GM18867 (cell line): ENCODE results near the gene TM9SF1.
A peak's percentile ranks its signal among the peaks of the same experiment; 100 is the strongest.

Experiments
- ATAC-seq: cut with Tn5 transposase; IDR thresholded peaks from one replicate; pipeline ENCODE4 v1.9.1; 2021; ENCODE audit warnings: mild to moderate bottlenecking, moderate library complexity; ENCODE audit not compliant: unreplicated experiment

Gene TM9SF1

DNA sequence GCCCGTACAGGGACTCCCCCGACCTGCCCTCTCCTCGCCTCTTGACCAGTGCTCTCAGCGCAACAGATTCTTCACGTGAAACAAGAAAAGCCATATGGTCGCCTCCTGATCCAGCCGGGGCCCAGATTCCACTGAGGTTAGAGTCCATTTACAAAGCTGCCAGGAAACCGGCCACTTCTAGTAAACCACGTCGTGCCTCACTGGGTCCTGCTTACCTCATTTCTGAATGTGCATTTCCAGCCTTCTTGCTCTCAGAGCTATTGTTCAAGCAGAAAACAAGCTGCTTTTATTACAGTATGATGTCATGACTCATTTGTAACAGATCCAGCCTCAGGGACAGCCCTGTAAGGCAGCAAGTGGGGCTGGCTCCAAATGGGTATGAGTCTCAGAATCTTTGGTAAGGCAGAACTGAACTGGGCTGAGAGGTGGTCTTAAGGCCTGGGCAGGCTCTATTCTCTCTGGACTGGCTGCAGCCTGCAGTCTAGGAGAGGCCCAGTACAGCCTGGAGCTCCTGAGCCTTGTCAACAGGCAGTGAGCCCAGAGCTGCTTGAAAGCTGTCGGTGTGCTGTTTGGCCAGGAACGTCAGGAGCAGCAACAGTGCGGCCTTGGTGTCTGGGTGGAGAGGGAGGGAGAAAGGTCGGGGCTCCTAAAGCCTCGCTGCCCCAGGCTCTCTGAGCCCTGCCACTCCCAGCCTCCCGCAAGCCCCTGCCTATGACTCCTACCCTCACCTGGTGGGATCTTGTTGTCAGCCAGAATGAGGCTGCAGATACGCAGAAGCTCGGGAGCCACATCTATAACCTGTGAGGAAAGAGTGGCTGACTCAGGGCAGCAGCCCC, 15.1 kb downstream of the TM9SF1 start:
- ATAC-seq: no peak

- no peak for ATAC-seq
These were observed 15.8 kb downstream of the TM9SF1 start for GRCh38 chr14:24179294-24179960.

GRCh38 chr14:24178399-24179178, 16.7 kb downstream of the TM9SF1 start:
- no peak for ATAC-seq

- ATAC-seq: no peak
These were observed 17.4 kb downstream of the TM9SF1 start for GRCh38 chr14:24177891-24178290.

GRCh38 chr14:24177041-24177825, 18.0 kb downstream of the TM9SF1 start:
- ATAC-seq: no peak

DNA sequence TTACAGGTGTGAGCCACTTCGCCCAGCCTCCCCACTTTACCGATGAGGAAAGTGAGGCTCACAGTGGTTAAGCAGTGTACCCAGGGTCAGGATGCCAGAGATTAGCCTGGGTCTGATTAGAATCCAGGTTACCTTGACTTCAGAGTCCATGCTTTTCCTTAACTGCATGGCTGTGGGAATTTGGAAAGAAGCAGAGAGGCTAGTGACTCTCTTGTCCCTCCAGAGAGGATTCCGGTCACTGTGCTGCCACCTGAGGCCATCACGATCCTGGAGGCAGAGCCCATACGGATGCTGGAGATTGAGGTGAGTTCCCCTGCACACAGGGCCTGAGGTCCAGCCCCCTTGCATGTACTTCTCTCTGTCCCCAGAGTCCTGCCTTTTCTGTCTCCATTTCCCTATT, 18.6 kb downstream of the TM9SF1 start:
- no peak for ATAC-seq

- no peak for ATAC-seq
These were observed 22.4 kb downstream of the TM9SF1 start for GRCh38 chr14:24172871-24173281.

- no peak for ATAC-seq
These were observed 22.9 kb downstream of the TM9SF1 start for GRCh38 chr14:24172261-24172860.

DNA sequence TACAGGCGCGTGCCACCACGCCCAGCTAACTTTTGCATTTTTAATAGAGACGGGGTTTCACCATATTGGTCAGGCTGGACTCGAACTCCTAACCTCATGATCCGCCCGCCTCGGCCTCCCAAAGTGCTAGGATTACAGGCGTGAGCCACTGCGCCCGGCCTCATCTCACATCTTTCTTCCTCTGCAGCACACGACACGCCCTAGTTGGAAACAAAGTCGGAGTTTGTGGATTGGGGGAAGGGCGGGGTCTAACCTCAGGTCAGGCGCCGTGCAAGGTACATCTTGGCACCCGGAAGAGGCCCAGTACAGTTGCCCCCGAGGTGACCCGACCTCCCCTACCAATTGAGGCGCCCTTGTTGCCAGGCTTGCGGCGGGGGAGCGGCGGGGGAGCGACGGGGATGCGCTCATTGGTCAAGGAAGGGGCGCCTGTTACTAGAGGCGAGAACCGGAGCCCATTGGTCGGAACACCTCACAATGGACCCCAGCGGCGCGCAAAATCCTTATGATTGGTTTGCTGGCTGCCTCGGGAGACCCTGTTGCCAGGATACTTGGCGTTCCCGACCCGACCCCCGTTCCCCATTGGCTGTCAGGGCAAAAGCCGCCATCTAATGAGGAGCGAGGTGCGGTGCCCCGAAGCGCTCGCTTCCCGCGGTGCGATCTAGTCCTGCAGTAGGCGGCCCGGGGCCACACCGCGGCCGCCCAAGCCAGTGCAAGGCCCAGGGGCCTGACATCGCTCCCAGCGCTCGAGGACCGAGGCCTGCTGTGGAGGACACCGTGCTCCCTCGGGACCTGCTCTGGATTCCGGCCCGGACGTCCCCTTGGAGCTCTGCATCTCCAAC, 23.6 kb downstream of the TM9SF1 start, which contains the start of gene REC8:
Gene REC8 (plus strand): TSS at position 659 of the 839 bp plus-strand sequence. CDS start 473 bp downstream, outside the sequence.
- no peak for ATAC-seq

DNA sequence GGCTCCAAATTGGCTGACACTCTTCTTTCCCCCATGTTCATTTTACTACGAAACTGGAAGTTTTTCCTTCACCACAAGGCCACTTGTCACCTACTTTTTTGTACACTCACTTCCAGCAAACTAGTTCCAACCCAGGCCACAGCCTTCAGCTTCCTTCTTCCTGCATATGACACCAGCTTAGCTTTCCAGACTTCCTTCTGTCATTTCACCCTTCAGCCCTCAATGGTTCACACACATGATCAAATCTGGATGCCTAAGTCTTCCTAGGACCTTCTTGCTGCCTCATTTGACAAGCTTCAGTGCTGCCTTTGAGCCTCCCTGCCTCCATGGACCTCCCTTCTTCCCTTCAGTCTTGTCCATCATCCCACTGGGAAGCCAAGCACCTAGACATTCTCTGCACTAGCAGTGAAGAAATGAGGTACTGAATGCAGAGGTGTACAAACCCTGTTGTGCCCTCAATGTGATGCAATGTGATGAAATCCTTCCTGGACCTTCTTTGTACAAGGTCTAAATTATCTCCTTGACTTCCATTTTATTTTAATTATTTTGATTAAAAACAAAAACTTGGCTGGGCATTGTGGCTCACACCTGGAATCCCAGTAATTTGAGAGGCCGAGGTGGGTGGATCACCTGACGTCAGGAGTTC, 27.6 kb downstream of the TM9SF1 start:
- no peak for ATAC-seq

GRCh38 chr14:24165785-24166184, 29.5 kb downstream of the TM9SF1 start:
- ATAC-seq: no peak

GRCh38 chr14:24164518-24164991, 30.7 kb downstream of the TM9SF1 start:
- ATAC-seq: no peak

- no peak for ATAC-seq
These were observed 33.1 kb downstream of the TM9SF1 start for GRCh38 chr14:24162093-24162492.

GRCh38 chr14:24160850-24161804, 34.1 kb downstream of the TM9SF1 start, which contains the start of gene IRF9:
TSS of gene IRF9 (plus strand) at chr14:24161265. CDS start at chr14:24162145, 880 bp downstream.
- peak; percentile 77 for ATAC-seq

- ATAC-seq: no peak
These were observed 34.8 kb downstream of the TM9SF1 start for GRCh38 chr14:24160499-24160849.

- no peak for ATAC-seq
These were observed 35.3 kb downstream of the TM9SF1 start for GRCh38 chr14:24159777-24160498.

DNA sequence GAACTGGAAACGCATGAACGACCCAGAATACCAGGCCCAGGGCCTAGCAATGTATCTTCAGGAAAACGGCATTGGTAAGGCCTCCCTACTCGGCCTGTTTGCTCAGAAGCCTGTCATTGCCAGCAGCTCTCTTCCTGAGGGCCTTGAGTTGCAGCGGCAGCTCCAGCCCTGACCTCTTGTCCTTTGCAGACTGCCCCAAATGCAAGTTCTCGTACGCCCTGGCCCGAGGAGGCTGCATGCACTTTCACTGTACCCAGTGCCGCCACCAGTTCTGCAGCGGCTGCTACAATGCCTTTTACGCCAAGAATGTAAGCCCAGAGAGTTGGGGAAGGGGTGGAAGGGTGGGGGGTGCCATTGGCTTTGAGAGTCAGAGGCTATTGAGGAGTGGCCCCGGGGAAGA, 37.9 kb downstream of the TM9SF1 start:
- ATAC-seq: no peak
